MM.1S (cell line): ENCODE results near the gene CRAT.

Experiments used
- DNase-seq: peaks from one replicate; pipeline ENCODE4 v3.0.0-alpha.2; 2015
- H2AFZ ChIP-seq: fragments of 300-600 bp; sonication (generic); 2 replicates; pipeline ENCODE4 v1.6.0; 2016; ENCODE audit warnings: antibody characterized with exemption, low read length
- H3F3A ChIP-seq: fragments of 300-600 bp; sonication (generic); 2 replicates; pipeline ENCODE4 v1.6.1; 2016; ENCODE audit warnings: mild to moderate bottlenecking, antibody characterized with exemption, low read length, moderate library complexity, mixed read lengths; ENCODE audit not compliant: insufficient read depth
- H3K27ac ChIP-seq: fragments of 300-600 bp; sonication (generic); 2 replicates; pipeline ENCODE4 v1.5.1; 2016; ENCODE audit warnings: mild to moderate bottlenecking, low read length
- H3K27me3 ChIP-seq: fragments of 300-600 bp; sonication (generic); replicated peaks from 2 replicates; pipeline ENCODE4 v1.6.0; 2016; ENCODE audit warnings: low read length; ENCODE audit not compliant: insufficient read depth
- H3K36me3 ChIP-seq: fragments of 300-600 bp; sonication (generic); replicated peaks from 2 replicates; pipeline ENCODE4 v1.6.1; 2016; ENCODE audit warnings: mild to moderate bottlenecking, low read length, mixed read lengths; ENCODE audit not compliant: insufficient read depth
- H3K4me1 ChIP-seq: fragments of 300-600 bp; sonication (generic); 2 replicates; pipeline ENCODE4 v1.6.1; 2016; ENCODE audit warnings: low read length, mixed read lengths
- H3K4me2 ChIP-seq: fragments of 300-600 bp; sonication (generic); 2 replicates; pipeline ENCODE4 v1.6.0; 2016; ENCODE audit warnings: low read depth, low read length
- H3K4me3 ChIP-seq: fragments of 300-600 bp; sonication (generic); 2 replicates; pipeline ENCODE4 v1.5.1; 2016; ENCODE audit warnings: low read length, mixed read lengths
- H3K79me2 ChIP-seq: fragments of 300-600 bp; sonication (generic); 2 replicates; pipeline ENCODE4 v1.6.1; 2016; ENCODE audit warnings: mixed run types, low read length, mixed read lengths
- H3K9ac ChIP-seq: fragments of 300-600 bp; sonication (generic); 2 replicates; pipeline ENCODE4 v1.6.1; 2016; ENCODE audit warnings: low read length, mixed read lengths
- H3K9me2 ChIP-seq: fragments of 300-600 bp; sonication (generic); replicated peaks from 2 replicates; pipeline ENCODE4 v1.6.1; 2016; ENCODE audit warnings: mild to moderate bottlenecking, low read length, mixed read lengths; ENCODE audit not compliant: insufficient read depth
- H3K9me3 ChIP-seq: fragments of 300-600 bp; sonication (generic); replicated peaks from 2 replicates; pipeline ENCODE4 v1.6.1; 2016; ENCODE audit warnings: mild to moderate bottlenecking, low read length, mixed read lengths; ENCODE audit not compliant: insufficient read depth
- H4K20me1 ChIP-seq: fragments of 300-600 bp; sonication (generic); 2 replicates; pipeline ENCODE4 v1.6.1; 2016; ENCODE audit warnings: mild to moderate bottlenecking, low read length, moderate library complexity, mixed read lengths; ENCODE audit not compliant: insufficient read depth
- CTCF ChIP-seq: fragments of 300-600 bp; sonication (generic); IDR thresholded peaks from 2 replicates; pipeline ENCODE4 v1.5.1; 2016; ENCODE audit warnings: antibody characterized with exemption, low read length, mixed read lengths
- EZH2 ChIP-seq: fragments of 300-600 bp; sonication (generic); optimal IDR thresholded peaks from 2 replicates; pipeline ENCODE3; 2017; ENCODE audit warnings: low read depth, mild to moderate bottlenecking, antibody characterized with exemption, low read length, mixed read lengths
- EZH2phosphoT487 ChIP-seq: fragments of 300-600 bp; sonication (generic); IDR thresholded peaks from 2 replicates; pipeline ENCODE4 v1.6.1; 2018; ENCODE audit warnings: antibody characterized with exemption, low read length

The CRAT gene

GRCh38 chr9:129102095-129102525, 8.5 kb downstream of the CRAT start:
- no peak for DNase-seq
- no peak overlapping the region for H3K4me3 ChIP-seq
- H3K4me2 ChIP-seq: no peak overlapping the region
- no peak overlapping the region for H3K9ac ChIP-seq
- no peaks in the 10 kb centered on the region for H3K9me2 ChIP-seq
- H3K4me1 ChIP-seq: no peaks in the 10 kb centered on the region
- no peaks in the 10 kb centered on the region for H3F3A ChIP-seq
- no peak overlapping the region for H3K27ac ChIP-seq
- H2AFZ ChIP-seq: no peak overlapping the region
- H3K36me3 ChIP-seq: no peaks in the 10 kb centered on the region
- H3K9me3 ChIP-seq: no peaks in the 10 kb centered on the region
- no peaks in the 10 kb centered on the region for H4K20me1 ChIP-seq
- no peaks in the 10 kb centered on the region for H3K79me2 ChIP-seq
- TF ChIP-seq EZH2phosphoT487 (no peak), CTCF (no peak), EZH2 (no peak)
- peaks cover 10% of the 10 kb centered on the region; the same call in 1 of the 2 replicates for H3K27me3 ChIP-seq

GRCh38 chr9:129101279-129101678, 9.3 kb downstream of the CRAT start:
- Histone ChIP-seq H3K79me2 (no peaks in the 10 kb centered on the region), H3K9me2 (no peaks in the 10 kb centered on the region), H3F3A (no peaks in the 10 kb centered on the region), H2AFZ (no peak overlapping the region), H3K4me3 (no peak overlapping the region), H3K27ac (no peak overlapping the region), H3K27me3 (peaks cover 5% of the 10 kb centered on the region; the same call in 1 of the 2 replicates), H3K4me1 (no peaks in the 10 kb centered on the region), H3K4me2 (no peak overlapping the region), H3K36me3 (no peaks in the 10 kb centered on the region), H4K20me1 (no peaks in the 10 kb centered on the region), H3K9ac (no peak overlapping the region), H3K9me3 (no peaks in the 10 kb centered on the region)
- TF ChIP-seq CTCF: no peak
- TF ChIP-seq EZH2phosphoT487: no peak
- no peak for TF ChIP-seq EZH2
- no peak for DNase-seq

GRCh38 chr9:129100383-129101169, 10.0 kb downstream of the CRAT start:
- no peaks in the 10 kb centered on the region for H3K27me3 ChIP-seq
- no peak for DNase-seq
- H2AFZ ChIP-seq: no peak overlapping the region

More at GRCh38 chr9:129100383-129101169, 10.0 kb downstream of the CRAT start:
- H3K79me2 ChIP-seq: no peaks in the 10 kb centered on the region
- H3K9me2 ChIP-seq: no peaks in the 10 kb centered on the region
- H3K27ac ChIP-seq: no peak overlapping the region
- TF ChIP-seq CTCF (no peak), EZH2 (no peak)
- no peak overlapping the region for H3K4me3 ChIP-seq
- H3K4me1 ChIP-seq: no peaks in the 10 kb centered on the region
- no peak overlapping the region for H3K9ac ChIP-seq
- H3K36me3 ChIP-seq: no peaks in the 10 kb centered on the region
- H3K4me2 ChIP-seq: no peak overlapping the region
- no peaks in the 10 kb centered on the region for H4K20me1 ChIP-seq
- H3K9me3 ChIP-seq: no peaks in the 10 kb centered on the region
- H3F3A ChIP-seq: no peaks in the 10 kb centered on the region
